ENCODE data around the gene SMYD3. TPM values are rescaled to one million over a fixed set of nuclear protein-coding genes. Genes with fewer than 3 reads are reported as not detected.

Gene SMYD3
- total and polyA plus RNA-seq, 2 of the 4 experiments (the other 2 are of a cell fraction) = 26.5 to 37.6 TPM

- ATAC-seq (ENCODE audit: low read depth) (no peak), DNase-seq (no peak)
- Histone ChIP-seq H3K27ac (ENCODE audit: insufficient read depth, low read length) (no peak overlapping the region), H3K23ac (ENCODE audit: low read depth, low read length) (no peak overlapping the region), H3K9me3 (ENCODE audit: control insufficient read depth, insufficient read depth, low read length) (no peaks in the 10 kb centered on the region), H4K91ac (ENCODE audit: insufficient read depth, low read depth, low read length) (no peak overlapping the region), H2BK15ac (ENCODE audit: low read depth, low read length) (no peak overlapping the region), H3K56ac (ENCODE audit: extremely low read depth, insufficient read depth, low read length) (no peak overlapping the region), H4K5ac (ENCODE audit: low read depth, low read length) (no peak overlapping the region), H2AK5ac (ENCODE audit: low read depth, low read length) (no peak overlapping the region), H4K8ac (ENCODE audit: low read depth in 2 of 2, low read length in 2 of 2) (no peak overlapping the region), H2BK5ac (ENCODE audit: low read depth, low read length, poor library complexity, severe bottlenecking) (no peak overlapping the region), H3K14ac (replicated peaks; ENCODE audit: low read depth, low read length) (no peak overlapping the region), H3K9ac (ENCODE audit: low read depth, low read length) (no peak overlapping the region), H2BK120ac (ENCODE audit: low read depth, low read length) (no peak overlapping the region), H3K9me1 (ENCODE audit: insufficient read depth, low read length) (peaks cover 10% of the 10 kb centered on the region; the same call in 1 of the 2 replicates), H4K20me1 (ENCODE audit: insufficient read depth, low read length) (no peaks in the 10 kb centered on the region), H3K4me3 (ENCODE audit: insufficient read depth, low read depth, low read length) (no peak overlapping the region), H3K18ac (ENCODE audit: low read depth, low read length) (no peak overlapping the region), H2AK9ac (replicated peaks; ENCODE audit: low read depth, low read length, poor library complexity) (no peak overlapping the region), H3K4me2 (ENCODE audit: low read depth, low read length) (no peak overlapping the region), H2BK20ac (ENCODE audit: low read depth, low read length) (no peak overlapping the region), H3K4ac (ENCODE audit: low read depth, low read length) (no peak overlapping the region), H2AFZ (replicated peaks; ENCODE audit: low read length, poor library complexity) (no peak overlapping the region), H3K36me3 (ENCODE audit: control insufficient read depth, insufficient read depth, low read length) (no peaks in the 10 kb centered on the region), H3K27me3 (ENCODE audit: control insufficient read depth, insufficient read depth, low read length) (no peaks in the 10 kb centered on the region), H3K4me1 (ENCODE audit: control insufficient read depth, insufficient read depth, low read length) (peaks cover 5% of the 10 kb centered on the region), H3K79me1 (ENCODE audit: low read depth in 1 of 2, low read length in 2 of 2) (0 out of 4 replicates have a peak, but pooled peaks cover 0 to under 1% of the 10 kb centered on the region in 2 experiments)
- no TSS peak for BruUV-seq (replicated peaks)
- in situ Hi-C loops (cut with MboI; ENCODE audit: low sequenced_read_pairs) (no loop called here), dilution Hi-C loops (cut with HindIII; ENCODE audit: low sequenced_read_pairs, unreplicated experiment) (no loop called here), intact Hi-C loops (cut with micrococcal nuclease) (no loop called here)
- ChIA-PET CTCF (interaction anchor here (0.5 kb wide), 1 partner anchor 21 kb away, joined by 5 read pairs; no protein-coding TSS in a partner anchor), POLR2A (ENCODE audit: unreplicated experiment) (no interaction called here)
- TF ChIP-seq RFX5 (IDR thresholded peaks at IDR 0.05; ENCODE audit: low read depth, low read length) (no peak), BHLHE40 (IDR thresholded peaks at IDR 0.05; ENCODE audit: low read depth, low read length) (no peak), MAFK (IDR thresholded peaks at IDR 0.05; ENCODE audit: low read depth, low read length) (no peak), MXI1 (IDR thresholded peaks at IDR 0.05; ENCODE audit: borderline replicate concordance, low read depth, low read length) (no peak), RAD21 (IDR thresholded peaks at IDR 0.05; ENCODE audit: low read length) (no peak), RCOR1 (IDR thresholded peaks at IDR 0.05; ENCODE audit: insufficient replicate concordance, low read length) (no peak), CEBPB (IDR thresholded peaks at IDR 0.05; ENCODE audit: low read depth, low read length) (no peak), CHD1 (IDR thresholded peaks at IDR 0.05; ENCODE audit: low read depth, low read length) (no peak), ELK1 (IDR thresholded peaks at IDR 0.05; ENCODE audit: borderline replicate concordance, low read depth, low read length) (no peak), FOS (IDR thresholded peaks at IDR 0.05; ENCODE audit: low read depth, low read length) (no peak), USF2 (IDR thresholded peaks at IDR 0.05; ENCODE audit: low read depth, low read length) (no peak), MAZ (IDR thresholded peaks at IDR 0.05; ENCODE audit: borderline replicate concordance, low read depth, low read length) (no peak), POLR2A (IDR thresholded peaks at IDR 0.05; ENCODE audit: low read depth, low read length) (no peak), NFE2L2 (IDR thresholded peaks at IDR 0.05; ENCODE audit: low read depth, low read length) (no peak), CTCF (conservative IDR thresholded peaks at IDR 0.05; ENCODE audit: low read depth, low read length) (no peak), SMC3 (IDR thresholded peaks at IDR 0.05; ENCODE audit: low read depth, low read length) (no peak)
- no CpG with 5 or more reads among the region's 2 CpGs for WGBS, 2 experiments (ENCODE audit: extremely low coverage in 2 of 2, insufficient read length in 1 of 2)
Observed at GRCh38 chr1:246158131-246158530, 348.9 kb downstream of the SMYD3 start.
